ENCODE measurements around the gene DEK. TPM values are rescaled to one million over a fixed set of nuclear protein-coding genes. Genes with fewer than 3 reads are reported as not detected.
"Not testable (repeated sequence)": the region's sequence is repeated elsewhere in the genome, so short reads cannot be mapped to it uniquely, and the experiment has no call there.

The DEK gene
- total RNA-seq, 1 donor: 93.3 TPM

GRCh38 chr6:18209539-18210197 lies 54.7 kb downstream of the DEK start:
- H3K9me3 ChIP-seq (ENCODE audit: low read depth, low read length): no peaks in the 10 kb centered on the region
- H3K4me3 ChIP-seq (ENCODE audit: low read length): no peak overlapping the region
- peaks cover 1% of the 10 kb centered on the region for H3K4me1 ChIP-seq (ENCODE audit: insufficient read depth, low read length)
- H3K27me3 ChIP-seq (ENCODE audit: insufficient read depth, low read length): no peaks in the 10 kb centered on the region

- H3K4me3 ChIP-seq (ENCODE audit: low read length); H3K27me3 ChIP-seq (ENCODE audit: insufficient read depth, low read length): not testable (repeated sequence)
Observed at GRCh38 chr6:18208778-18209177, 55.6 kb downstream of the DEK start.

GRCh38 chr6:18207949-18208348 lies 56.4 kb downstream of the DEK start:
- Histone ChIP-seq H3K4me1 (ENCODE audit: insufficient read depth, low read length) (no peaks in the 10 kb centered on the region), H3K9me3 (ENCODE audit: low read depth, low read length) (no peaks in the 10 kb centered on the region), H3K27me3 (ENCODE audit: insufficient read depth, low read length) (no peaks in the 10 kb centered on the region), H3K4me3 (ENCODE audit: low read length) (no peak overlapping the region)

More at GRCh38 chr6:18208778-18209177, 55.6 kb downstream of the DEK start:
- H3K9me3 ChIP-seq (ENCODE audit: low read depth, low read length); H3K4me1 ChIP-seq (ENCODE audit: insufficient read depth, low read length): not testable (repeated sequence)

- Histone ChIP-seq H3K27me3 (ENCODE audit: insufficient read depth, low read length) (no peaks in the 10 kb centered on the region), H3K4me1 (ENCODE audit: insufficient read depth, low read length) (no peaks in the 10 kb centered on the region), H3K4me3 (ENCODE audit: low read length) (no peak overlapping the region), H3K9me3 (ENCODE audit: low read depth, low read length) (no peaks in the 10 kb centered on the region)
Observed at GRCh38 chr6:18207438-18207837, 56.9 kb downstream of the DEK start.

GRCh38 chr6:18206591-18206990 lies 57.7 kb downstream of the DEK start:
- Histone ChIP-seq H3K4me1 (ENCODE audit: insufficient read depth, low read length) (no peaks in the 10 kb centered on the region), H3K9me3 (ENCODE audit: low read depth, low read length) (no peaks in the 10 kb centered on the region), H3K4me3 (ENCODE audit: low read length) (no peak overlapping the region), H3K27me3 (ENCODE audit: insufficient read depth, low read length) (no peaks in the 10 kb centered on the region)

- no peak overlapping the region for H3K4me3 ChIP-seq (ENCODE audit: low read length)
- no peaks in the 10 kb centered on the region for H3K9me3 ChIP-seq (ENCODE audit: low read depth, low read length)
- no peaks in the 10 kb centered on the region for H3K27me3 ChIP-seq (ENCODE audit: insufficient read depth, low read length)
- H3K4me1 ChIP-seq (ENCODE audit: insufficient read depth, low read length): no peaks in the 10 kb centered on the region
Observed at GRCh38 chr6:18204691-18205090, 59.6 kb downstream of the DEK start.

- H3K4me1 ChIP-seq (ENCODE audit: insufficient read depth, low read length): no peaks in the 10 kb centered on the region
- no peaks in the 10 kb centered on the region for H3K27me3 ChIP-seq (ENCODE audit: insufficient read depth, low read length)
- H3K4me3 ChIP-seq (ENCODE audit: low read length): no peak overlapping the region
- no peaks in the 10 kb centered on the region for H3K9me3 ChIP-seq (ENCODE audit: low read depth, low read length)
Observed at GRCh38 chr6:18203786-18204185, 60.5 kb downstream of the DEK start.

- no peak overlapping the region for H3K4me3 ChIP-seq (ENCODE audit: low read length)
- no peaks in the 10 kb centered on the region for H3K27me3 ChIP-seq (ENCODE audit: insufficient read depth, low read length)
- H3K4me1 ChIP-seq (ENCODE audit: insufficient read depth, low read length): peaks cover 2% of the 10 kb centered on the region
- H3K9me3 ChIP-seq (ENCODE audit: low read depth, low read length): no peaks in the 10 kb centered on the region
Observed at GRCh38 chr6:18192026-18192425, 72.3 kb downstream of the DEK start.

GRCh38 chr6:18189196-18189595 lies 75.1 kb downstream of the DEK start:
- H3K27me3 ChIP-seq (ENCODE audit: insufficient read depth, low read length): no peaks in the 10 kb centered on the region
- H3K9me3 ChIP-seq (ENCODE audit: low read depth, low read length): no peaks in the 10 kb centered on the region
- peaks cover 21% of the 10 kb centered on the region for H3K4me1 ChIP-seq (ENCODE audit: insufficient read depth, low read length)
- no peak overlapping the region for H3K4me3 ChIP-seq (ENCODE audit: low read length)

GRCh38 chr6:18187701-18188100 lies 76.6 kb downstream of the DEK start:
- peaks cover 21% of the 10 kb centered on the region for H3K4me1 ChIP-seq (ENCODE audit: insufficient read depth, low read length)
- H3K9me3 ChIP-seq (ENCODE audit: low read depth, low read length): no peaks in the 10 kb centered on the region
- no peaks in the 10 kb centered on the region for H3K27me3 ChIP-seq (ENCODE audit: insufficient read depth, low read length)
- H3K4me3 ChIP-seq (ENCODE audit: low read length): no peak overlapping the region

GRCh38 chr6:18186540-18187250 lies 77.6 kb downstream of the DEK start:
- no peaks in the 10 kb centered on the region for H3K27me3 ChIP-seq (ENCODE audit: insufficient read depth, low read length)
- H3K4me3 ChIP-seq (ENCODE audit: low read length): no peak overlapping the region
- peaks cover 21% of the 10 kb centered on the region for H3K4me1 ChIP-seq (ENCODE audit: insufficient read depth, low read length)
- H3K9me3 ChIP-seq (ENCODE audit: low read depth, low read length): no peaks in the 10 kb centered on the region

- no peaks in the 10 kb centered on the region for H3K9me3 ChIP-seq (ENCODE audit: low read depth, low read length)
- H3K27me3 ChIP-seq (ENCODE audit: insufficient read depth, low read length): no peaks in the 10 kb centered on the region
- peaks cover 25% of the 10 kb centered on the region for H3K4me1 ChIP-seq (ENCODE audit: insufficient read depth, low read length)
- no peak overlapping the region for H3K4me3 ChIP-seq (ENCODE audit: low read length)
Observed at GRCh38 chr6:18186033-18186432, 78.3 kb downstream of the DEK start.

GRCh38 chr6:18185624-18186023 lies 78.7 kb downstream of the DEK start:
- Histone ChIP-seq H3K27me3 (ENCODE audit: insufficient read depth, low read length) (no peaks in the 10 kb centered on the region), H3K4me1 (ENCODE audit: insufficient read depth, low read length) (peaks cover 27% of the 10 kb centered on the region), H3K9me3 (ENCODE audit: low read depth, low read length) (no peaks in the 10 kb centered on the region)

GRCh38 chr6:18183766-18184165 lies 80.6 kb downstream of the DEK start:
- Histone ChIP-seq H3K9me3 (ENCODE audit: low read depth, low read length) (no peaks in the 10 kb centered on the region), H3K4me3 (ENCODE audit: low read length) (no peak overlapping the region), H3K27me3 (ENCODE audit: insufficient read depth, low read length) (no peaks in the 10 kb centered on the region), H3K4me1 (ENCODE audit: insufficient read depth, low read length) (peaks cover 42% of the 10 kb centered on the region)

More at GRCh38 chr6:18185624-18186023, 78.7 kb downstream of the DEK start:
- H3K4me3 ChIP-seq (ENCODE audit: low read length): no peak overlapping the region

- H3K4me1 ChIP-seq (ENCODE audit: insufficient read depth, low read length): peaks cover 54% of the 10 kb centered on the region
- H3K9me3 ChIP-seq (ENCODE audit: low read depth, low read length): no peaks in the 10 kb centered on the region
- no peaks in the 10 kb centered on the region for H3K27me3 ChIP-seq (ENCODE audit: insufficient read depth, low read length)
- no peak overlapping the region for H3K4me3 ChIP-seq (ENCODE audit: low read length)
Observed at GRCh38 chr6:18182568-18182967, 81.8 kb downstream of the DEK start.

All from mononuclear cell (primary cell).